ENCODE data around the gene HAUS2. TPM values are rescaled to one million over a fixed set of nuclear protein-coding genes. Genes with fewer than 3 reads are reported as not detected.

Gene HAUS2
- total RNA-seq = 10 to 100 TPM; 20.6 to 32.3 (median 25.2) TPM

DNA sequence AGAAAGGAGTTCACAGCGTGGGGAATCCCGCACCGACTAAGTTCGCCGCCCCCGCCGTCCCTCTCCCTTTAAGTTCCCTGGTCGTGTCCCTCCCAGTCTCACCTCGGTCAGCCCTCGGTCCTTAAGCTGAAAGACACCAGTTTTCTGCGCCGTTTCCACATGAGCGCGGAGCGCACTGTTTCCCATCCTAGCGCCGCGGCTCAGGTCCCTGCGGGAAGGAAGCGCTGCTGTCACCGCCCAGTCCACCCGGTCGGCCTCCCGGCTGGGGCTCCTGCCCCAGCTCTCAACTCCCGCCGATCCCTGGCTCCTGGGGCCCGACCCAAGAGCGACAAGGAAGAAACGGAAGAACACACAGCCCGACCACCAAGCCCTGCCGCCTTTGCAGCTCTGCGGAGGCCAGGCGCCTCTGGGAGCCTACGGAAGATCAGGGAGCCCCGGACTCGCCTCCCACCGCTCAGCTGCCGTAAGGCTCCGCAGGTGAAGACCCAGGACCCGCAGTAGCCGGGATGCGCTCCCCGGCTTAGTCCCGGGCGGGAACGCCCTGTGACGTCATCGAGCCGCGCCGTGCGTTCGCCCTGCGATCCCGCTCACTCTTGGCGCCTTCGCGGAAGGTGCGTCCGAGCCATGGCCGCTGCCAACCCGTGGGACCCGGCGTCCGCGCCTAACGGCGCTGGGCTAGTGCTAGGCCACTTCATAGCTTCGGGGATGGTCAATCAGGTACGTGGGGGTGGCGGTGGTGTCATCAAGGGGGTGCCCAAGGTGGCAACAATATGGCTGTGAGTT, at the start of gene HAUS2, which contains the start of gene LRRC57:
TSS of gene HAUS2 (plus strand) at position 590 of the 783 bp plus-strand sequence. CDS start at position 625, 35 bp downstream.
TSS of gene LRRC57 (minus strand) at position 545 of the 783 bp plus-strand sequence. CDS start at position 186, 359 bp downstream.
- WGBS, 2 donors = 0% methylated on average over 26 to 31 of the region's 71 CpGs
- peak within 1 kb of the TSS; percentile 89 to 93 (median 92) for H3K4me3 ChIP-seq (replicated peaks in 1 of 3)
- peak; percentile 47 to 86 for TF ChIP-seq POLR2A (IDR thresholded peaks at IDR 0.05)
- TF ChIP-seq, protein P1, sequence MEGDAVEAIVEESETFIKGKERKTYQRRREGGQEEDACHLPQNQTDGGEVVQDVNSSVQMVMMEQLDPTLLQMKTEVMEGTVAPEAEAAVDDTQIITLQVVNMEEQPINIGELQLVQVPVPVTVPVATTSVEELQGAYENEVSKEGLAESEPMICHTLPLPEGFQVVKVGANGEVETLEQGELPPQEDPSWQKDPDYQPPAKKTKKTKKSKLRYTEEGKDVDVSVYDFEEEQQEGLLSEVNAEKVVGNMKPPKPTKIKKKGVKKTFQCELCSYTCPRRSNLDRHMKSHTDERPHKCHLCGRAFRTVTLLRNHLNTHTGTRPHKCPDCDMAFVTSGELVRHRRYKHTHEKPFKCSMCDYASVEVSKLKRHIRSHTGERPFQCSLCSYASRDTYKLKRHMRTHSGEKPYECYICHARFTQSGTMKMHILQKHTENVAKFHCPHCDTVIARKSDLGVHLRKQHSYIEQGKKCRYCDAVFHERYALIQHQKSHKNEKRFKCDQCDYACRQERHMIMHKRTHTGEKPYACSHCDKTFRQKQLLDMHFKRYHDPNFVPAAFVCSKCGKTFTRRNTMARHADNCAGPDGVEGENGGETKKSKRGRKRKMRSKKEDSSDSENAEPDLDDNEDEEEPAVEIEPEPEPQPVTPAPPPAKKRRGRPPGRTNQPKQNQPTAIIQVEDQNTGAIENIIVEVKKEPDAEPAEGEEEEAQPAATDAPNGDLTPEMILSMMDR (IDR thresholded peaks at IDR 0.05) = no peak
- peak within 1 kb of the TSS; percentile 84 to 87 (median 87) for H3K27ac ChIP-seq
- H3K9me3 ChIP-seq = no peaks in the 10 kb centered on the region
- DNase-seq = peak; percentile 83 to 84
- peaks cover 7 to 8% of the 10 kb centered on the region in 2 donors for H3K36me3 ChIP-seq
- peaks cover 5 to 20% of the 10 kb centered on the region in 2 donors for H3K4me1 ChIP-seq
- no peaks in the 10 kb centered on the region for H3K27me3 ChIP-seq
- intact Hi-C loops (cut with DNase I) = loop anchor here (5.0 kb wide), 1 partner anchor 56 kb away; the partner anchor contains the start of gene ZNF106

DNA sequence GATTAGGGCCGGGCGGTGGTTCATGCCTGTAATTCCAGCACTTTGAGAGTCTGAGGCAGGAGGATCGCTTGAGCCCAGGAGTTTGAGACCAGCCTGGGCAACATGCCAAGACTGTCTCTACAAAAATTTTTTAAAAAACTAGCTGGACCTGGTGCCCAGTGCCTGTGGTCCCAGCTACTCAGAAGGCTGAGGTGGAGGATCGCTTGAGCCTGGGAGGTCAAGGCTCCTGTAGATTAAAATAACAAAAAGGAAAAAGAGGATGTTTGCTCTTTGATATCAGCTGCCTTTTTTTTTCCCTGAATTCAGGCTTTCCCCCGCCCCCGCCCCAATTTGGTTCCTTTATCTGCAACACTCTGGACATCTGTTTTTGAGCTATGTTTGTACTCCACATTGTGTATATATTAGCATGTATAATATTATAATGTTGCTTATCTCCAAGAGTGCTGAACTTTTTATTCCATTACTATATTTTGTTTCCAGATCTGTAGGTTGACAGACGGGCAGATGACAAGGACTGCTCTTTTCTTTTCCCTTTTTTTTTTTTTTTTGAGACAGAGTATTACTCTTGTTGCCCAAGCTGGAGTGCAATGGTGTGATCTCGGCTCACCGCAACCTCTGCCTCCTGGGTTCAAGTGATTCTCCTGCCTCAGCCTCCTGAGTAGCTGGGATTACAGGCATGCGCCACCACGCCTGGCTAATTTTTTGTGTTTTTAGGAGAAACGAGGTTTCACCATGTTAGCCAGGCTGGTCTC, 48.6 kb upstream of the HAUS2 start:
- Histone ChIP-seq H3K4me3 (replicated peaks in 1 of 3) (no peak overlapping the region), H3K9me3 (no peaks in the 10 kb centered on the region), H3K4me1 (peaks cover 36 to 38% of the 10 kb centered on the region in 2 donors), H3K27ac (peak overlapping the region in 2 of 3 donors; percentile 18 to 61), H3K27me3 (no peaks in the 10 kb centered on the region), H3K36me3 (no peaks in the 10 kb centered on the region)
- no peak for DNase-seq
- no peak for TF ChIP-seq POLR2A (IDR thresholded peaks at IDR 0.05)
- TF ChIP-seq, protein P1 (IDR thresholded peaks at IDR 0.05) = no peak
- WGBS, 2 donors = 87 to 89% methylated on average over 12 of the region's 12 CpGs
- intact Hi-C loops (cut with DNase I) = no loop called here

DNA sequence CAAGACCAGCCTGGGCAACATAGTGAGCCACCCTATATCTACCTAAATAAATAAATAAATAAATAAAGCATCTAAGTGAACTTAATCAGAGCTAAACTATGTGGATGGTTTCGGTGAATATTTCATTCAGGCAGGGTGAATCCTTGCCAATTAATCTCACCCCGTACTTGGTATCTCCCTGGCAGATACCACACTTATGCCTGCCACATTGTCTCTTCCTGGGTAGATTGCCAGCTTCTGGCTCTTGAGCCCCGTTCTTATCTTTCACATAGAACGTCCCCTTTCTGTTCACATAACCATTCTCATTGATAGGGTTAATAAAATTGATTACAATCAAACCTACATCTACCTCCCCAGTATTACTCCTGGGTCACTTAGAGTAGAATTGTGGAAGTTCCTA, 46.2 kb upstream of the HAUS2 start:
- TF ChIP-seq POLR2A (IDR thresholded peaks at IDR 0.05) = no peak
- TF ChIP-seq, protein P1 (IDR thresholded peaks at IDR 0.05) = no peak
- no peaks in the 10 kb centered on the region for H3K9me3 ChIP-seq
- 90% methylated on average over 4 of the region's 4 CpGs for WGBS, 2 donors
- no peak overlapping the region for H3K27ac ChIP-seq
- no peak overlapping the region for H3K4me3 ChIP-seq (replicated peaks in 1 of 3)
- no peaks in the 10 kb centered on the region for H3K27me3 ChIP-seq
- H3K4me1 ChIP-seq = peaks cover 30 to 33% of the 10 kb centered on the region in 2 donors
- DNase-seq = no peak
- H3K36me3 ChIP-seq = no peaks in the 10 kb centered on the region
- intact Hi-C loops (cut with DNase I) = no loop called here

DNA sequence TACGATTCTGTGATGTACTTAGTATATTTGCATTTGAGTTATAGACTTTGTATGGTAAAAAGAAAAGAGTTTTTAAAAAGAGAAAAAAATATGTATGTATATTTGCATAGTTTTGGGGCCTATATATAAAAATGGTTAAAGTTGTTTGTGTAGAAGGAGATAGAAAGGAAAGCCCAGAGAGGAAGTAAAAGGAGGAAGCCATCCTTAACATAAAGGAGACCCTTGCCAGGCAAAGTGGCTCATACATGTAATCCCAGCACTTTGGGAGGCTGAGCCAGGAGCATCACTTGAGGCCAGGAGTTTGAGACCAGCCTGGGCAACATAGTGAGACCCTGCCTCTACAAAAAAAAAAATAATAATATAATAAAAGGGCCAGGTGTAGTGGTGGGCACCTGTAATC, 44.8 kb upstream of the HAUS2 start:
- H3K4me3 ChIP-seq (replicated peaks in 1 of 3) = no peak overlapping the region
- H3K4me1 ChIP-seq = peaks cover 23 to 25% of the 10 kb centered on the region in 2 donors
- intact Hi-C loops (cut with DNase I) = no loop called here
- TF ChIP-seq POLR2A (IDR thresholded peaks at IDR 0.05) = no peak
- TF ChIP-seq, protein P1 (IDR thresholded peaks at IDR 0.05) = no peak
- no peak overlapping the region for H3K27ac ChIP-seq
- 86 to 90% methylated on average over 1 of the region's 1 CpG for WGBS, 2 donors
- no peaks in the 10 kb centered on the region for H3K36me3 ChIP-seq
- DNase-seq = no peak
- no peaks in the 10 kb centered on the region for H3K9me3 ChIP-seq
- H3K27me3 ChIP-seq = no peaks in the 10 kb centered on the region

Measured in thyroid gland (tissue), 4 donors.